MM.1S (cell line): Measurements from ENCODE around the gene RANGAP1.

ENCODE experiments used
- DNase-seq: peaks from one replicate; pipeline ENCODE4 v3.0.0-alpha.2; 2015
- H2AFZ ChIP-seq: fragments of 300-600 bp; sonication (generic); 2 replicates; pipeline ENCODE4 v1.6.0; 2016; ENCODE audit warnings: antibody characterized with exemption, low read length
- H3F3A ChIP-seq: fragments of 300-600 bp; sonication (generic); 2 replicates; pipeline ENCODE4 v1.6.1; 2016; ENCODE audit warnings: mild to moderate bottlenecking, antibody characterized with exemption, low read length, moderate library complexity, mixed read lengths; ENCODE audit not compliant: insufficient read depth
- H3K27ac ChIP-seq: fragments of 300-600 bp; sonication (generic); 2 replicates; pipeline ENCODE4 v1.5.1; 2016; ENCODE audit warnings: mild to moderate bottlenecking, low read length
- H3K27me3 ChIP-seq: fragments of 300-600 bp; sonication (generic); replicated peaks from 2 replicates; pipeline ENCODE4 v1.6.0; 2016; ENCODE audit warnings: low read length; ENCODE audit not compliant: insufficient read depth
- H3K36me3 ChIP-seq: fragments of 300-600 bp; sonication (generic); replicated peaks from 2 replicates; pipeline ENCODE4 v1.6.1; 2016; ENCODE audit warnings: mild to moderate bottlenecking, low read length, mixed read lengths; ENCODE audit not compliant: insufficient read depth
- H3K4me1 ChIP-seq: fragments of 300-600 bp; sonication (generic); 2 replicates; pipeline ENCODE4 v1.6.1; 2016; ENCODE audit warnings: low read length, mixed read lengths
- H3K4me2 ChIP-seq: fragments of 300-600 bp; sonication (generic); 2 replicates; pipeline ENCODE4 v1.6.0; 2016; ENCODE audit warnings: low read depth, low read length
- H3K4me3 ChIP-seq: fragments of 300-600 bp; sonication (generic); 2 replicates; pipeline ENCODE4 v1.5.1; 2016; ENCODE audit warnings: low read length, mixed read lengths
- H3K79me2 ChIP-seq: fragments of 300-600 bp; sonication (generic); 2 replicates; pipeline ENCODE4 v1.6.1; 2016; ENCODE audit warnings: mixed run types, low read length, mixed read lengths
- H3K9ac ChIP-seq: fragments of 300-600 bp; sonication (generic); 2 replicates; pipeline ENCODE4 v1.6.1; 2016; ENCODE audit warnings: low read length, mixed read lengths
- H3K9me2 ChIP-seq: fragments of 300-600 bp; sonication (generic); replicated peaks from 2 replicates; pipeline ENCODE4 v1.6.1; 2016; ENCODE audit warnings: mild to moderate bottlenecking, low read length, mixed read lengths; ENCODE audit not compliant: insufficient read depth
- H3K9me3 ChIP-seq: fragments of 300-600 bp; sonication (generic); replicated peaks from 2 replicates; pipeline ENCODE4 v1.6.1; 2016; ENCODE audit warnings: mild to moderate bottlenecking, low read length, mixed read lengths; ENCODE audit not compliant: insufficient read depth
- H4K20me1 ChIP-seq: fragments of 300-600 bp; sonication (generic); 2 replicates; pipeline ENCODE4 v1.6.1; 2016; ENCODE audit warnings: mild to moderate bottlenecking, low read length, moderate library complexity, mixed read lengths; ENCODE audit not compliant: insufficient read depth
- CTCF ChIP-seq: fragments of 300-600 bp; sonication (generic); IDR thresholded peaks from 2 replicates; pipeline ENCODE4 v1.5.1; 2016; ENCODE audit warnings: antibody characterized with exemption, low read length, mixed read lengths
- EZH2 ChIP-seq: fragments of 300-600 bp; sonication (generic); optimal IDR thresholded peaks from 2 replicates; pipeline ENCODE3; 2017; ENCODE audit warnings: low read depth, mild to moderate bottlenecking, antibody characterized with exemption, low read length, mixed read lengths
- EZH2phosphoT487 ChIP-seq: fragments of 300-600 bp; sonication (generic); IDR thresholded peaks from 2 replicates; pipeline ENCODE4 v1.6.1; 2018; ENCODE audit warnings: antibody characterized with exemption, low read length

The RANGAP1 gene

DNA sequence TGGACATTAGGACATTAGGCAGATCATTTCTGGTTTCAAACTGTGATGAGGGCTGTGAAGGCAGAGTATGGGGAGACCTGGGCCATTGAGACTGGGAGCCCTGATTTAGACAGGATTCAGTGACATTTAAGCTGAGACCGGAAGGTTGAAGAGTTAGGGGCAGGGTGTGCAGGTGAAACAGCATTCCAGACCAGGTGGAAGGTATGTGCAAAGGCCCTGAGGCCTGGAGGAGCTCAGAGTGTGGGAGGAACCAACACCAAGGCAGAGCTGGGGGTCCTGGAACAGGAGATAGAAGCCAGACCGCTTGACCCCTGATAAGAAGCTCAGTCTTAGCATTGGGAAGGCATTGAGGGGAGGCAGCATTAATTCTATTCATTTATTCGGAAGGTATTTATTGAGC lies 47.8 kb upstream of the RANGAP1 start:
- Histone ChIP-seq H3K4me2 (no peak overlapping the region), H3K79me2 (no peaks in the 10 kb centered on the region), H4K20me1 (no peaks in the 10 kb centered on the region), H3K4me3 (no peak overlapping the region), H3K4me1 (no peaks in the 10 kb centered on the region), H3K27ac (no peak overlapping the region), H3K9me3 (no peaks in the 10 kb centered on the region), H3K27me3 (no peaks in the 10 kb centered on the region), H3K9ac (no peak overlapping the region), H3K36me3 (peaks cover 4% of the 10 kb centered on the region; the same call in 1 of the 2 replicates), H2AFZ (no peak overlapping the region), H3K9me2 (no peaks in the 10 kb centered on the region), H3F3A (no peaks in the 10 kb centered on the region)
- TF ChIP-seq CTCF = no peak
- no peak for TF ChIP-seq EZH2phosphoT487
- no peak for TF ChIP-seq EZH2
- DNase-seq = no peak

- H3K4me2 ChIP-seq = no peak overlapping the region
- H4K20me1 ChIP-seq = no peaks in the 10 kb centered on the region
- H3K27ac ChIP-seq = no peak overlapping the region
- no peaks in the 10 kb centered on the region for H3K27me3 ChIP-seq
- H3K9me2 ChIP-seq = no peaks in the 10 kb centered on the region
- no peaks in the 10 kb centered on the region for H3K9me3 ChIP-seq
- no peaks in the 10 kb centered on the region for H3K4me1 ChIP-seq
- no peak overlapping the region for H2AFZ ChIP-seq
- H3K4me3 ChIP-seq = no peak overlapping the region
- H3K79me2 ChIP-seq = no peaks in the 10 kb centered on the region
- no peaks in the 10 kb centered on the region for H3F3A ChIP-seq
- TF ChIP-seq EZH2phosphoT487 = no peak
- TF ChIP-seq CTCF = no peak
- TF ChIP-seq EZH2 = no peak
- H3K36me3 ChIP-seq = peaks cover 9% of the 10 kb centered on the region; the same call in 1 of the 2 replicates
- no peak overlapping the region for H3K9ac ChIP-seq
- no peak for DNase-seq
Measured at GRCh38 chr22:41332217-41332939, 46.4 kb upstream of the RANGAP1 start.

DNA sequence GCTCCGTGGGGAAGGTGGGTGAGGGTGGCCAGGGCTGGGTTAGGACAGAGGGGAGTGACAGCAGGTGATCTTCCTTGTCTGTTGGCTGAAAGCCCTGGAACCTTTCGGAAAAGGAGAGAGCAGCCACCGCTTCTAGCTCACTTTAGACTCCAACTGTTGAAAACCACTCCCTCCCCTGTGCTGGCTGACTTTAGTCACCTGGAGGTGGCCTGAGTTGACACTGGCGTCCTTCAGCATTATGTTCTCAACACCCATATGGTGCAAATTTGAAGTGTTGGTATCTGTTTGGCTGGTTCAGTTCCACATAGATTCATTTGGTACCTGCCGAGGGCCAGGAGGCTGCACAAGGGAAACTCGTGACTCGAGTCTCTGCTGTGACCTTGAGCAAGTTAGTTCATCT lies 44.2 kb upstream of the RANGAP1 start:
- Histone ChIP-seq H3K27me3 (no peaks in the 10 kb centered on the region), H3K9ac (no peak overlapping the region), H4K20me1 (no peaks in the 10 kb centered on the region), H3K4me2 (no peak overlapping the region), H3K79me2 (no peaks in the 10 kb centered on the region), H3K36me3 (peaks cover 9% of the 10 kb centered on the region; the same call in 1 of the 2 replicates), H3K9me2 (no peaks in the 10 kb centered on the region), H2AFZ (no peak overlapping the region), H3K27ac (no peak overlapping the region), H3F3A (no peaks in the 10 kb centered on the region), H3K4me3 (no peak overlapping the region), H3K9me3 (no peaks in the 10 kb centered on the region), H3K4me1 (no peaks in the 10 kb centered on the region)
- no peak for DNase-seq
- TF ChIP-seq CTCF (no peak), EZH2 (no peak), EZH2phosphoT487 (no peak)
